GM19193 (cell line): ENCODE measurements around the gene CENPT.
A peak's percentile ranks its signal among the peaks of the same experiment; 100 is the strongest.

ENCODE experiments used
- POLR2A ChIP-seq: IDR thresholded peaks from 4 replicates; pipeline ENCODE4 v1.6.1; 2011; ENCODE audit not compliant: insufficient read depth, insufficient read length; ENCODE audit errors: extremely low read depth

Gene CENPT

GRCh38 chr16:67842509-67843342, 4.8 kb downstream of the CENPT start:
- peak; percentile 22 for TF ChIP-seq POLR2A

GRCh38 chr16:67841816-67842508, 5.5 kb downstream of the CENPT start, which contains the start of gene THAP11:
THAP11 (plus strand) TSS chr16:67842320; CDS start chr16:67842555, 235 bp downstream.
- peak; percentile 21 for TF ChIP-seq POLR2A

- no peak for TF ChIP-seq POLR2A
Measured at GRCh38 chr16:67841198-67841815, 6.2 kb downstream of the CENPT start.

GRCh38 chr16:67837811-67838210, 9.7 kb downstream of the CENPT start:
- no peak for TF ChIP-seq POLR2A

DNA sequence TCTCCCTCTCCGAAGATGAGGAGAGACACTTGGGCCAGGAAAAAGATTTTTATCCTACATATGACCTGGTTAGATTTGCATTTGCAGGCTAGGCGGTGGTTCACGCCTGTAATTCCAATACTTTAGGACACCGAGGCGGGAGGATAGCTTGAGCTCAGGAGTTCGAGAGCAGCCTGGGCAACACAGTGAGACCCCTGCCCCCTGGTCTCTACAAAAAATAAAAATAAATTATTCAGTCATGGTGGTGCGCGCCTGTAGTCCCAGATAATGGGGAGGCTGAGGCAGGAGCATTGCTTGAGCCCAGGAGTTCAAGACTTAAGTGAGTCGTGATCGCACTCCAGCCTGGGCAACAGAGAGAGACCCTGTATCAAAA, 13.3 kb downstream of the CENPT start:
- no peak for TF ChIP-seq POLR2A

GRCh38 chr16:67833415-67834241, 13.9 kb downstream of the CENPT start:
- TF ChIP-seq POLR2A, result peak; percentile 81

GRCh38 chr16:67833030-67833414, 14.5 kb downstream of the CENPT start:
- TF ChIP-seq POLR2A, result no peak

DNA sequence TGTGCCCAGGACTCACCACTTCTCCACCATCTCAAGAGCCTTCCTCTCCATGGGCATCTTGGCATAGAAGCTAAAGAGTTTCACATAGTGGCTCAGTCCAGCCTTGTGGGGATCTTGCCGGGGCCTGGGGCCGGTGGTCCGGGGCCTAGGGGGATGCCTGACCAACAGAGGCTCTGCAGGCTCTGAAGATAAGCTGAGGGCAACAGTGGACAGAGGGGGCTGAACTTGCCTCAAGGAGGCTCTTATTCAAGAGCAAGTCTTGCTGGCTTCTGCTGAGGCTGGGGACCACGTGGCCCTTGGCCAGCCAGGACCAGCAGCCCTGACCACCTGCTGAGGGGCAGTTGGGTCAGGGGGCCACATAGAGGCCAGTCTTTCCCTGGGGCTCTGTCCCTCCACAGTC, 18.8 kb downstream of the CENPT start:
- TF ChIP-seq POLR2A, result no peak

GRCh38 chr16:67825906-67826305, 21.6 kb downstream of the CENPT start:
- no peak for TF ChIP-seq POLR2A

DNA sequence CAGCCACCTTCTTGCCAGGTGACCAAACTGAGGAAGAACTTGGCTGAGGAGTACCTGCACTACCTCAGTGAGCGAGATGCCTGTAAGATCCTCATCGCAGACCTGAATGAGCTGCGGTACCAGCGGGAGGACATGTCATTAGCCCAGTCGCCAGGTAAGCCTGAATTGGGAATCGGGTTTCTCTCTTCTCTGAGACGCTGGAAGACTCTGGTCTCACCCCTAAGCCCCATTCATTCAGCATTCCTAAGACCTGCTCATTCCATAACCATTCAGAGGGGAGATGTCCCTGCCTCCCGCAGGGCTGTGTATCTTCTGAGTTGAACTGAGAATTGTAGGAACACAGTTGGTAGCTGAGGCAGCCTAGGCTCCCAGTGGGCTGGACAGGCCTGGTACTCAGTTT, 22.4 kb downstream of the CENPT start:
- TF ChIP-seq POLR2A, result no peak

DNA sequence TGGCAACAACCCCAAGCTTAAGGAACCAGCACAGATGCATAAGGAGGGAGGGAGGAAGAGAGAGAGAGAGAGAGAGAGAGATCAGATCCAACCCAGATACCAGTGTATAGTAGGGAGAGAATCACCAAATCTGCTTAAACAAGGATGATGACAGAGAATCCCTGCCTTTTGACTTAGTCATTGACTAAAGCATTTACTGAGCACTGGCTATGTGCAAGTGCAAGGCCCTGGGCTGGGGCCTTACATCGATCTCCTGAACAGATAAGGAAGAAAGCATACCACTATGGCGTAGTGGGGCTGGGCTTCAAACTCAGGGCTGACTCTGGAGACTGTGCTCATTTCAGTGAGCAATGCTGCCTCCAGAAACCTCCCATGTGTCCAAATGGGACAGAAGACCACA, 25.0 kb downstream of the CENPT start:
- no peak for TF ChIP-seq POLR2A

DNA sequence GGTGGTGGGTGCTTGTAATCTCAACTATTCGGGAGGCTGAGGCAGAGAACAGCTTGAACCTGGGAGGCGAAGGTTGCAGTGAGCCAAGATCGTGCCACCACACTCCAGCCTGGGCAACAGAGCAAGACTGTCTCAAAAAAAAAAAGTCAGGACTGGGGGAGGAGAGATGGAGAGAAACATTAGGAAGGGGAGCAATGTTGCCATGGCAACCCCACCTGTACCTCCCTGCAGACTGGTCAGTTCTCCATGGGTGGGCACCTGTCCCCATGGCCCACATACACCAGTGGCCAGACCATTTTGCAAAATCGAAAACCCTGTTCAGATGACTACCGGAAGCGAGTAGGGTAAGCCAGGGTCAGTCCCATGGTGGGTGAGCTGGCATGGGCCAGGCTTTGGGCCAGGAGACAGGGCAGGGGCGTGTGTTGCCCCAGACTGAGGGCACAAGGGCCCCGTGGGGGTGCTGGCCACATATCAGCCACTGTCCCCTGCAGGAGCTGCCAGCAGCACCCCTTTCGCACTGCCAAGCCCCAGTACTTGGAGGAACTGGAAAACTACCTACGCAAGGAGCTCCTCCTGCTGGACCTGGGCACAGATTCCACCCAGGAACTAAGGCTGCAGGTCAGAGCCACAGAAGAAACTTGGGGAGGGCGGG, 26.8 kb downstream of the CENPT start:
- TF ChIP-seq POLR2A, result no peak

- no peak for TF ChIP-seq POLR2A
Measured at GRCh38 chr16:67814567-67814966, 32.9 kb downstream of the CENPT start.

- no peak for TF ChIP-seq POLR2A
Measured at GRCh38 chr16:67811899-67812298, 35.6 kb downstream of the CENPT start.
